Fibroblast of lung (primary cell): Measurements from ENCODE around the gene AGBL4. TPM values are rescaled to one million over a fixed set of nuclear protein-coding genes. Genes with fewer than 3 reads are reported as not detected.
"Not testable (repeated sequence)": the region's sequence is repeated elsewhere in the genome, so short reads cannot be mapped to it uniquely, and the experiment has no call there.

Experiments
- DNase-seq, 2 donors: peaks; one replicate each; pipeline versions ENCODE4 v3.0.0 to v3.0.0-alpha.2; 2010; ENCODE audit warnings: low read depth in 2 of 2
- H2AFZ ChIP-seq: 2 replicates; pipeline ENCODE4 v1.5.1; 2012; ENCODE audit warnings: low read length, control low read depth, inconsistent platforms
- H3K27ac ChIP-seq: 2 replicates; pipeline ENCODE4 v1.5.1; 2011; ENCODE audit warnings: low read length, control low read depth; ENCODE audit not compliant: insufficient read depth
- H3K27me3 ChIP-seq: 2 replicates; pipeline ENCODE4 v1.5.1; 2011; ENCODE audit warnings: mild to moderate bottlenecking, low read length; ENCODE audit not compliant: control insufficient read depth, insufficient read depth
- H3K36me3 ChIP-seq: 2 replicates; pipeline ENCODE4 v1.5.1; 2011; ENCODE audit warnings: low read length; ENCODE audit not compliant: control insufficient read depth, insufficient read depth
- H3K4me1 ChIP-seq: 2 replicates; pipeline ENCODE4 v1.5.1; 2011; ENCODE audit warnings: low read length; ENCODE audit not compliant: control insufficient read depth, insufficient read depth; ENCODE audit errors: extremely low read depth
- H3K4me2 ChIP-seq: 2 replicates; pipeline ENCODE4 v1.5.1; 2011; ENCODE audit warnings: low read length, control low read depth; ENCODE audit not compliant: insufficient read depth; ENCODE audit errors: extremely low read depth
- H3K4me3 ChIP-seq, 4 experiments: fragments of 200-600 bp in 1 of 4; sonication (generic) in 1 of 4; replicated peaks in 1 of 4; 2 replicates each; pipeline ENCODE4 v1.5.1; 2011 to 2016; ENCODE audit warnings: low read length in 4 of 4, low read depth in 3 of 4, mild to moderate bottlenecking in 3 of 4, control low read depth in 2 of 4, inconsistent platforms in 1 of 4, mixed read lengths in 1 of 4; ENCODE audit not compliant: insufficient read depth in 1 of 4; ENCODE audit errors: control extremely low read depth in 1 of 4
- H3K79me2 ChIP-seq: 2 replicates; pipeline ENCODE4 v1.5.1; 2012; ENCODE audit warnings: mild to moderate bottlenecking, low read length, inconsistent platforms; ENCODE audit not compliant: control insufficient read depth, insufficient read depth
- H3K9ac ChIP-seq: 2 replicates; pipeline ENCODE4 v1.5.1; 2011; ENCODE audit warnings: mild to moderate bottlenecking, low read length, control low read depth; ENCODE audit not compliant: insufficient read depth
- H3K9me3 ChIP-seq: 2 replicates; pipeline ENCODE4 v1.5.1; 2012; ENCODE audit warnings: low read depth, low read length; ENCODE audit not compliant: control insufficient read depth, insufficient read depth
- H4K20me1 ChIP-seq: 2 replicates; pipeline ENCODE4 v1.5.1; 2011; ENCODE audit warnings: low read length; ENCODE audit not compliant: control insufficient read depth, insufficient read depth; ENCODE audit errors: extremely low read depth
- CTCF ChIP-seq, 2 donors: IDR thresholded peaks in 1 of 2; conservative IDR thresholded peaks in 1 of 2; 1 replicate in 1 of 2; 2 replicates in 1 of 2; pipeline ENCODE4 v1.5.1; 2011 to 2012; ENCODE audit warnings: low read length in 2 of 2, control low read depth in 1 of 2, inconsistent platforms in 1 of 2, low read depth in 1 of 2, mild to moderate bottlenecking in 1 of 2
- EZH2 ChIP-seq: IDR thresholded peaks from 2 replicates; pipeline ENCODE4 v1.5.1; 2012; ENCODE audit warnings: low read length, control low read depth, mild to moderate bottlenecking; ENCODE audit errors: missing control alignments
- polyA plus RNA-seq, 2 donors: library from polyadenylated mRNA; depleted of rRNA in 1 of 2; stranded (reverse) in 1 of 2; unstranded in 1 of 2; fragments of >200 nt; gene quantifications; 2 replicates each; pipeline ENCODE4 v1.2.1, GENCODE V29; 2011 to 2012; ENCODE audit warnings: missing spikeins in 1 of 2
- total RNA-seq: library from RNA; depleted of rRNA; stranded (reverse); fragments of >200 nt; gene quantifications from 2 replicates; pipeline ENCODE4 v1.2.1, GENCODE V29; 2014

Gene AGBL4
- total and polyA plus RNA-seq, 2 donors (not counting 1 experiment from before 2014, with no cell fraction given) = not detected

GRCh38 chr1:49306507-49307070 is 717.2 kb downstream of the AGBL4 start:
- Histone ChIP-seq H3K4me1 (no peaks in the 10 kb centered on the region), H3K79me2 (no peaks in the 10 kb centered on the region), H2AFZ (no peak overlapping the region), H3K9me3 (no peaks in the 10 kb centered on the region), H3K27me3 (no peaks in the 10 kb centered on the region), H3K4me3 (no peak overlapping the region), H3K27ac (no peak overlapping the region), H3K9ac (no peak overlapping the region), H3K4me2 (no peak overlapping the region), H3K36me3 (no peaks in the 10 kb centered on the region), H4K20me1 (no peaks in the 10 kb centered on the region)
- TF ChIP-seq CTCF (conservative IDR thresholded peaks at IDR 0.05 in 1 of 2, IDR thresholded peaks at IDR 0.05 in 1 of 2; ENCODE audit: low read depth in 1 of 2, low read length in 2 of 2) (no peak), EZH2 (no peak)
- DNase-seq = no peak

- not testable (repeated sequence) for H3K79me2 ChIP-seq, H3K36me3 ChIP-seq, H3K4me2 ChIP-seq, H3K4me1 ChIP-seq, H4K20me1 ChIP-seq, H3K4me3 ChIP-seq, H3K9me3 ChIP-seq, H3K27me3 ChIP-seq, H2AFZ ChIP-seq, DNase-seq, H3K9ac ChIP-seq, H3K27ac ChIP-seq
Observed at GRCh38 chr1:49302400-49302799, 721.4 kb downstream of the AGBL4 start.

- no peak for DNase-seq
- H3K9me3 ChIP-seq = no peaks in the 10 kb centered on the region
- H4K20me1 ChIP-seq = no peaks in the 10 kb centered on the region
- H3K27me3 ChIP-seq = no peaks in the 10 kb centered on the region
- TF ChIP-seq CTCF (conservative IDR thresholded peaks at IDR 0.05 in 1 of 2, IDR thresholded peaks at IDR 0.05 in 1 of 2; ENCODE audit: low read depth in 1 of 2, low read length in 2 of 2) (no peak), EZH2 (no peak)
- no peaks in the 10 kb centered on the region for H3K4me1 ChIP-seq
- H3K79me2 ChIP-seq = no peaks in the 10 kb centered on the region
- no peaks in the 10 kb centered on the region for H3K36me3 ChIP-seq
- no peak overlapping the region for H3K9ac ChIP-seq
- no peak overlapping the region for H3K4me3 ChIP-seq
- H3K4me2 ChIP-seq = no peak overlapping the region
- H3K27ac ChIP-seq = no peak overlapping the region
- no peak overlapping the region for H2AFZ ChIP-seq
Observed at GRCh38 chr1:49298304-49298703, 725.5 kb downstream of the AGBL4 start.
